ENCODE results near the gene SMCO4.

DNA sequence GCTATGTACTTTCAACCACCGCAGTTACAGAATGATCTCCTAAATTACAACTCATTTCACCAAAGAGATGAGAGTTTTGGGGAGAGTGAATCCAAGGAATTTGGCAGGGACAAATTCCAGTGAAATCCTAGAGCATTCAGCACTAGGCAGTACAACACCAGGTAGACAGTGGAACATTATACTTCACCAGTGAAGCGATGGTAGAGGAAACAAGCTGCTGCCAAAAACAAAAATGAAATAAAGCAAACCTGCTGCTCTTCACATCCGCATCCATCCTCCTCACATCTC lies 16.9 kb downstream of the SMCO4 start:
- TF ChIP-seq, protein P1, sequence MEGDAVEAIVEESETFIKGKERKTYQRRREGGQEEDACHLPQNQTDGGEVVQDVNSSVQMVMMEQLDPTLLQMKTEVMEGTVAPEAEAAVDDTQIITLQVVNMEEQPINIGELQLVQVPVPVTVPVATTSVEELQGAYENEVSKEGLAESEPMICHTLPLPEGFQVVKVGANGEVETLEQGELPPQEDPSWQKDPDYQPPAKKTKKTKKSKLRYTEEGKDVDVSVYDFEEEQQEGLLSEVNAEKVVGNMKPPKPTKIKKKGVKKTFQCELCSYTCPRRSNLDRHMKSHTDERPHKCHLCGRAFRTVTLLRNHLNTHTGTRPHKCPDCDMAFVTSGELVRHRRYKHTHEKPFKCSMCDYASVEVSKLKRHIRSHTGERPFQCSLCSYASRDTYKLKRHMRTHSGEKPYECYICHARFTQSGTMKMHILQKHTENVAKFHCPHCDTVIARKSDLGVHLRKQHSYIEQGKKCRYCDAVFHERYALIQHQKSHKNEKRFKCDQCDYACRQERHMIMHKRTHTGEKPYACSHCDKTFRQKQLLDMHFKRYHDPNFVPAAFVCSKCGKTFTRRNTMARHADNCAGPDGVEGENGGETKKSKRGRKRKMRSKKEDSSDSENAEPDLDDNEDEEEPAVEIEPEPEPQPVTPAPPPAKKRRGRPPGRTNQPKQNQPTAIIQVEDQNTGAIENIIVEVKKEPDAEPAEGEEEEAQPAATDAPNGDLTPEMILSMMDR (IDR thresholded peaks at IDR 0.05) = no peak
- no peak for TF ChIP-seq SIN3A (IDR thresholded peaks at IDR 0.05; ENCODE audit: borderline replicate concordance, insufficient read depth, low read depth, low read length)

Data from Panc1 (cell line).